ENCODE measurements around the gene DGCR6L.
"Not testable (repeated sequence)": the region's sequence is repeated elsewhere in the genome, so short reads cannot be mapped to it uniquely, and the experiment has no call there.

DGCR6L gene

GRCh38 chr22:20319745-20320658 lies at the start of gene DGCR6L:
Gene DGCR6L (minus strand): TSS chr22:20320060. CDS start chr22:20319988, 72 bp downstream.
- peak; percentile 74 to 89 (median 74) for DNase-seq

- not testable (repeated sequence) for DNase-seq
Measured at GRCh38 chr22:20368875-20369274, 49.0 kb upstream of the DGCR6L start.

- not testable (repeated sequence) for DNase-seq
Measured at GRCh38 chr22:20366841-20367240, 47.0 kb upstream of the DGCR6L start.

- not testable (repeated sequence) for DNase-seq
Measured at GRCh38 chr22:20364335-20365260, 44.7 kb upstream of the DGCR6L start.

- not testable (repeated sequence) for DNase-seq
Measured at GRCh38 chr22:20362403-20362802, 42.5 kb upstream of the DGCR6L start.

GRCh38 chr22:20361752-20362229 lies 41.9 kb upstream of the DGCR6L start:
- not testable (repeated sequence) for DNase-seq

GRCh38 chr22:20360866-20361751 lies 41.2 kb upstream of the DGCR6L start:
- DNase-seq: not testable (repeated sequence)

- DNase-seq: not testable (repeated sequence)
Measured at GRCh38 chr22:20360261-20360660, 40.4 kb upstream of the DGCR6L start.

- not testable (repeated sequence) for DNase-seq
Measured at GRCh38 chr22:20358503-20359239, 38.8 kb upstream of the DGCR6L start.

GRCh38 chr22:20357967-20358366 lies 38.1 kb upstream of the DGCR6L start:
- not testable (repeated sequence) for DNase-seq

- not testable (repeated sequence) for DNase-seq
Measured at GRCh38 chr22:20356906-20357305, 37.0 kb upstream of the DGCR6L start.

GRCh38 chr22:20355939-20356636 lies 36.2 kb upstream of the DGCR6L start:
- DNase-seq: not testable (repeated sequence)

GRCh38 chr22:20354238-20354975 lies 34.5 kb upstream of the DGCR6L start:
- DNase-seq: no peak

GRCh38 chr22:20352536-20352935 lies 32.7 kb upstream of the DGCR6L start:
- DNase-seq: not testable (repeated sequence)

- DNase-seq: not testable (repeated sequence)
Measured at GRCh38 chr22:20346553-20346952, 26.7 kb upstream of the DGCR6L start.

GRCh38 chr22:20338291-20338690 lies 18.4 kb upstream of the DGCR6L start:
- not testable (repeated sequence) for DNase-seq

- DNase-seq: not testable (repeated sequence)
Measured at GRCh38 chr22:20337807-20338206, 17.9 kb upstream of the DGCR6L start.

GRCh38 chr22:20336561-20336960 lies 16.7 kb upstream of the DGCR6L start:
- DNase-seq: not testable (repeated sequence)

GRCh38 chr22:20328569-20328930 lies 8.7 kb upstream of the DGCR6L start:
- DNase-seq: not testable (repeated sequence)

- not testable (repeated sequence) for DNase-seq
Measured at GRCh38 chr22:20325996-20326395, 6.1 kb upstream of the DGCR6L start.
